VCaP (cell line): Measurements from ENCODE around the gene IL1F10.

ENCODE experiments used
- H3K27ac ChIP-seq: fragments of 450-650 bp; 2 replicates; pipeline ENCODE4 v1.5.1; 2017
- TF ChIP-seq, protein P1 (sequence below): fragments of 450-650 bp; conservative IDR thresholded peaks from 2 replicates; pipeline ENCODE4 v1.5.1; 2017; ENCODE audit warnings: mild to moderate bottlenecking, moderate library complexity

Gene IL1F10

DNA sequence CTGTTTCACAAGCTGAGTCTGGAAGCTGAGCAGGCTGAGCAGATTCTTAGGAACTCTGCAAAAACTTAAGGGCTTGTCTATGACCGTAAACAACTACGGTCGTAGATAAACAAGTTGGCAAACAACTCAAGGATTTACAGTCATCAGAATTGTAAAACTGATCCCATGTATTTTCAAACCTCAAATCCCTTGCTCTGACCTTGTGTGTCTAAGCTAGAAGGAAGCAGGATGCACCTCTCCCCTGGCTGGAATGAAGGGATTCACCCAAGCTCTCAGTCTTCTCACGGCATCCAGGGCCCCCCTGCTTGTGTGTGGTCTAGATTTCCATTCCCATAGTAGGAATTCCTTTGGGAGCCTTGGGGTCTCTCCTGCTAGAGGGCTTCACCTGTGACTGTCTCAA is 47.2 kb downstream of the IL1F10 start:
- no peak overlapping the region for H3K27ac ChIP-seq
- TF ChIP-seq, protein P1, sequence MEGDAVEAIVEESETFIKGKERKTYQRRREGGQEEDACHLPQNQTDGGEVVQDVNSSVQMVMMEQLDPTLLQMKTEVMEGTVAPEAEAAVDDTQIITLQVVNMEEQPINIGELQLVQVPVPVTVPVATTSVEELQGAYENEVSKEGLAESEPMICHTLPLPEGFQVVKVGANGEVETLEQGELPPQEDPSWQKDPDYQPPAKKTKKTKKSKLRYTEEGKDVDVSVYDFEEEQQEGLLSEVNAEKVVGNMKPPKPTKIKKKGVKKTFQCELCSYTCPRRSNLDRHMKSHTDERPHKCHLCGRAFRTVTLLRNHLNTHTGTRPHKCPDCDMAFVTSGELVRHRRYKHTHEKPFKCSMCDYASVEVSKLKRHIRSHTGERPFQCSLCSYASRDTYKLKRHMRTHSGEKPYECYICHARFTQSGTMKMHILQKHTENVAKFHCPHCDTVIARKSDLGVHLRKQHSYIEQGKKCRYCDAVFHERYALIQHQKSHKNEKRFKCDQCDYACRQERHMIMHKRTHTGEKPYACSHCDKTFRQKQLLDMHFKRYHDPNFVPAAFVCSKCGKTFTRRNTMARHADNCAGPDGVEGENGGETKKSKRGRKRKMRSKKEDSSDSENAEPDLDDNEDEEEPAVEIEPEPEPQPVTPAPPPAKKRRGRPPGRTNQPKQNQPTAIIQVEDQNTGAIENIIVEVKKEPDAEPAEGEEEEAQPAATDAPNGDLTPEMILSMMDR, result no peak

- peak overlapping the region; percentile 36; the same call in 1 of the 2 replicates for H3K27ac ChIP-seq
- TF ChIP-seq, protein P1, result no peak
Measured at GRCh38 chr2:113116100-113116958, 48.6 kb downstream of the IL1F10 start.

- peak overlapping the region; percentile 36 for H3K27ac ChIP-seq
- TF ChIP-seq, protein P1, result no peak
Measured at GRCh38 chr2:113117541-113118262, 49.9 kb downstream of the IL1F10 start.

DNA sequence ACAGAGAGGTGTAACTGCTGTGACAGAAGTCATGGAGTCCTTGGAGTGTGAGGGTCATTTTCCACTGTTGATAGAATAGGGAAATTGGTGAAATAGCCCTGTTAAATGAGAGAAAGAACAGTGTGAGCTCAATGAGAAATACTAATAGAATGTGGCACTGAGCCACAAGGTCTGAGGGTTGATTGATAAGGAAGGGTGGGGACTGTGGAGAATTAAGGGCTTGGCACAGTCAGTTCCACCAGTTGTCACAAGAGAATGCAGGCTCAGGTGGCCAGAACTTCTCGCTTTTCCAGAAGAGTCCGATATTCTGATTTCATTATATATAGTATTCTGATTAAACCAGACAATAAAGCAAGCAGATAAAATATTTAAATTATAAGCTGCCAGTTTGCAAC is 50.5 kb downstream of the IL1F10 start:
- TF ChIP-seq, protein P1, result no peak
- peak overlapping the region; percentile 36 for H3K27ac ChIP-seq

GRCh38 chr2:113119111-113119510 is 51.3 kb downstream of the IL1F10 start:
- H3K27ac ChIP-seq, result no peak overlapping the region
- TF ChIP-seq, protein P1, result no peak

DNA sequence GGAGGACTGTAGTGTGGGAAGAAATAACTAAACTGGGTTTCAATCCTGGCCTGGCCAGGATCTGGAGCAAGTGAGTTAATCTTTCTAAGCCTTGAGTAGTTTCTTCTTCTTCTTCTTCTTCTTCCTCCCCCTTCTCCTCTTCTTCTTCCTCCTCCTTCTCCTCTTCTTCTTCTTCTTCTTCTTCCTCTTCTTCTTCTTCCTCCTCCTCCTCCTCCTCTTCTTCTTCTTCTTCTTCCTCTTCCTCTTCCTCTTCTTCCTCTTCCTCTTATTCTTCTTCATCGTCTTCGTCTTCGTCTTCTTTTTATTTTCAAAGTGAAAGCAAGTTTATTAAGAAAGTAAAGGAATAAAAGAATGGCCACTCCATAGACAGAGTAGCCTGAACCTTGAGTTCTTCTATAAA is 53.1 kb downstream of the IL1F10 start:
- H3K27ac ChIP-seq, result no peak overlapping the region
- TF ChIP-seq, protein P1, result no peak

DNA sequence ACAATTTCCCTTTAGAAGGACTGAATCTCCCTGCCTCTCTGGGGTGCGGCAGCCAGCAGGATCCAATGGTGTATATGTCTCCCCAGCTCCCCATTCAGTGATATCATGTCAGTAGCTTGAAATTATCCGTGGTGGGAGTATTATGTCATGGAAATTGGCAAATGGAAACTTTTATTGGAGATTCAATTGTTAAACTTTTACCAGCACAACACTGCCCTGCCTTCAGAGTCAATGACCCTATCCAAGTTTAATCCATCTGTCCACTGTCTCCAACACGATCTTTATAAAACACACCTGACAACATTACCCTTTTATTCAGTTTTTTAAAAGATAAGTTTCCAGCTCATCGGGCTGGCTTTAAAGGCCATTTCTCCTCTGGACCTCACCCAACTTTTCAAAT is 54.6 kb downstream of the IL1F10 start:
- no peak overlapping the region for H3K27ac ChIP-seq
- TF ChIP-seq, protein P1, result no peak
